OCI-LY7 (cell line): Measurements from ENCODE around the gene ZNF189.

Source experiments
- EZH2phosphoT487 ChIP-seq: fragments of 200-600 bp; sonication (generic); IDR thresholded peaks from 2 replicates; pipeline ENCODE4 v1.6.1; 2018; ENCODE audit warnings: low read depth, borderline replicate concordance, mild to moderate bottlenecking, mixed run types, antibody characterized with exemption, low read length, moderate library complexity, mixed read lengths
- TF ChIP-seq, protein P1 (sequence below): fragments of 200-600 bp; sonication (generic); conservative IDR thresholded peaks from 2 replicates; pipeline ENCODE4 v1.5.1; 2014; ENCODE audit warnings: mild to moderate bottlenecking, antibody characterized with exemption, low read length, moderate library complexity, mixed read lengths

GRCh38 chr9:101437806-101438232 lies 39.2 kb downstream of the ZNF189 start:
- TF ChIP-seq, protein P1, sequence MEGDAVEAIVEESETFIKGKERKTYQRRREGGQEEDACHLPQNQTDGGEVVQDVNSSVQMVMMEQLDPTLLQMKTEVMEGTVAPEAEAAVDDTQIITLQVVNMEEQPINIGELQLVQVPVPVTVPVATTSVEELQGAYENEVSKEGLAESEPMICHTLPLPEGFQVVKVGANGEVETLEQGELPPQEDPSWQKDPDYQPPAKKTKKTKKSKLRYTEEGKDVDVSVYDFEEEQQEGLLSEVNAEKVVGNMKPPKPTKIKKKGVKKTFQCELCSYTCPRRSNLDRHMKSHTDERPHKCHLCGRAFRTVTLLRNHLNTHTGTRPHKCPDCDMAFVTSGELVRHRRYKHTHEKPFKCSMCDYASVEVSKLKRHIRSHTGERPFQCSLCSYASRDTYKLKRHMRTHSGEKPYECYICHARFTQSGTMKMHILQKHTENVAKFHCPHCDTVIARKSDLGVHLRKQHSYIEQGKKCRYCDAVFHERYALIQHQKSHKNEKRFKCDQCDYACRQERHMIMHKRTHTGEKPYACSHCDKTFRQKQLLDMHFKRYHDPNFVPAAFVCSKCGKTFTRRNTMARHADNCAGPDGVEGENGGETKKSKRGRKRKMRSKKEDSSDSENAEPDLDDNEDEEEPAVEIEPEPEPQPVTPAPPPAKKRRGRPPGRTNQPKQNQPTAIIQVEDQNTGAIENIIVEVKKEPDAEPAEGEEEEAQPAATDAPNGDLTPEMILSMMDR = no peak
- TF ChIP-seq EZH2phosphoT487 = no peak
